CD4-positive, alpha-beta T cell treated with Interleukin-2 at 100 ng/mL for 4 hours (primary cell): ENCODE measurements around the gene TIGD3.
A peak's percentile ranks its signal among the peaks of the same experiment; 100 is the strongest.
"Not testable (repeated sequence)": the region's sequence is repeated elsewhere in the genome, so short reads cannot be mapped to it uniquely, and the experiment has no call there.

Source experiments
- DNase-seq: peaks from one replicate; pipeline ENCODE4 v3.0.0-alpha.2; 2020; ENCODE audit warnings: low spot score

TIGD3 gene

GRCh38 chr11:65325435-65325834 lies 29.1 kb upstream of the TIGD3 start:
- DNase-seq = no peak

DNA sequence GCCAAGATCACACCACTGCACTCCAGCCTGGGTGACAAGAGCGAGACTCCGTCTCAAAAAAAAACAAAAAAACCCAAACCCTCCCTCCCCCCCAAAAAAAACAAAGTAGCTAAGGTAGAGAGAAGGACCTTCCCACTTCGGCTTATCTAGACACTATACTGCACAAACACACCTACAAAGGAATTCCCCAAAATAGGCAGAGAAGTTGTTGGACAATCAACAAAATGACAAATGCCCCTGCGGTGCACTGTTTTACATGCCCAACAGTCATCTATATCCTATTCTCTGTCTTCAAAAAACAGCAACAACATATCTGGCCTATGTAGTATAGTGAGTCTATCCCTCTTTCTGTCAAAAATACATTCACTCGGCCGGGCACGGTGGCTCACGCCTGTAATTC lies 27.5 kb upstream of the TIGD3 start:
- DNase-seq = no peak

- no peak for DNase-seq
Observed at GRCh38 chr11:65329478-65329877, 25.1 kb upstream of the TIGD3 start.

GRCh38 chr11:65329944-65330403 lies 24.6 kb upstream of the TIGD3 start:
- DNase-seq = peak; percentile 86

GRCh38 chr11:65330544-65330943 lies 24.0 kb upstream of the TIGD3 start:
- DNase-seq = no peak

DNA sequence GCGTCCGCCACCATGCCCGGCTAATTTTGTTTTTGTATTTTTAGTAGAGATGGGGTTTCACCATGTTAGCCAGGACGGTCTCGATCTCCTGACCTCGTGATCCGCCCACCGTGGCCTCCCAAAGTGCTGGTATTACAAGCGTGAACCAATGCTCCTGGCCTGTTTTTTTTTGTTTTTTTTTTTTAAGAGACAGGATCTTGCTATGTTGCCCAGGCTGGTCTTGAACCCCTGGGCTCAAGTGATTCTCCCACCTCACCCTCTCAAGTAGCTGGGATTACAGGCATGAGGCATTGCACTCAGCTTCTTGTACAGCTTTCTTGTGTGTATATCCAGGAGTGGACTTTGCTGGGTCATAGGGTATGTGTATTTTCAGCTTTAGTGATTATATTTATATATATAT lies 22.0 kb upstream of the TIGD3 start:
- not testable (repeated sequence) for DNase-seq

GRCh38 chr11:65334696-65335295 lies 19.8 kb upstream of the TIGD3 start:
- no peak for DNase-seq

DNA sequence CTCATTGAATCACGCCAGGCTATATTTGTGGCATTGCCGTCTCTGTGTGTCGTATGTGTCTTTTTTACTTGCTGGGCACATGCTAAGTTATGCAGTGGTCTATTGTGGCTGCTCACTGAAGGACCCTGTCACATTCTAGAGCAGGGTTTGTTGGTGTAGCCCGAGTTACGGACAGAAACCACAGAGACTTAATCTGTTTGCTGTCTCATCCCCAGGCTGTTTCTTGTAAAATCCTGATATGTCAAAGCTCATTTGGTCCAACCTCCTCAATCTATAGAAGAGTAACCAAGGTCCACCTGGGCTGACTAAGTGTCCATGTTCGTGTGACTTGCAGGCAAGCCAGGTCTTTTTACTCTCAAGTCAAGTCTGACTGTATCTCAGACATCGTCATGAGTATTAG lies 15.9 kb upstream of the TIGD3 start:
- DNase-seq = no peak

DNA sequence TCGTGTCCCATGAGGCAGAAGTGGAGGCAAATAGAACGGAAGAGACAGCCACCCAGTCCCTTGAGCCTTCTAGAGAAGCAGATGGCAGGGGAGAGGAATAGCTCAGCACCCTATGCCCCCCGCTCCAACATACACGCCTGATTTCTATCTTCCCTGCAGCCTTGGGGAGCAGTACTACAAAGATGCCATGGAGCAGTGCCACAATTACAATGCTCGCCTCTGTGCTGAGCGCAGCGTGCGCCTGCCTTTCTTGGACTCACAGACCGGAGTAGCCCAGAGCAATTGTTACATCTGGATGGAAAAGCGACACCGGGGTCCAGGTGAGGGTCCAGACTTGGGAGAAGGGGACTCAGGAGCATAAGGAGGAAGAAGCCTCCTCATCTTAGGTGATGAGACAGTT lies 14.3 kb upstream of the TIGD3 start:
- DNase-seq = no peak

DNA sequence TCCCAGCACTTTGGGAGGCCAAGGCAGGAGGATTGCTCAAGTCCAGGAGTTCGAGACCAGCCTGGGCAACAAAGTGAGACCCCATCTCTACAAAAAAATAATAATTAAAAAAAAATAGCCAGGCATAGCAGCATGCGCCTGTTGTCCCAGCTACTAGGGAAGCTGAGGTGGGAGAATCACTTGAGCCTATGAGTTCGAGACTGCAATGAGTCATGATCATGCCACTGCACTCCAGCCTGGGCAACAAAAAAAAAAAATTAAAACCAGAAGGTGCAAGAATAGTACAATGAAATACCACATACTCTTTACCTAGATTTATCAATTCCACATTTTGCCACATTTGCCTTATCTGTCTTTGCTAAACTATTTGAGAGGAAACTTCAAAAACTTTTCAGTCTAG lies 12.7 kb upstream of the TIGD3 start:
- no peak for DNase-seq

- DNase-seq = no peak
Observed at GRCh38 chr11:65351511-65351910, 3.0 kb upstream of the TIGD3 start.

DNA sequence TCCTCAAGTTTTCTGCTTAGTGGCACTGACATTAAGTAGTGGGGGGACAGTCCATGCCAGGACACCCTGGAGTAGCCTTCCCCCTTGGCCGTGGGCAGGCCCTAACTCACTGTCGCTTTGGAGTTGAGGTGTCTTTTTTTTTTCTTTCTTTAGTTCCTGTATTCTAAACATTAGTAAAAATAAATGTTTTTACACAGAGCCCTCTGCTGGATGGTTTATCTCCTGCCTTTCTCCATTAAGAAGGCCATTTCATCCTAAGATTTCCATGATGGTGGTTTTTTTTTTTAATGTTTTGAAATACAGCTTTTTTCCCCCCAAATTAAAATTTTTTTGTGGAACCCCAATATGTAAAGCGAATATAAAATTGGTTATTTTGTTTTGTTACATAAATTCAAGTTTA lies 1.8 kb upstream of the TIGD3 start:
- no peak for DNase-seq

GRCh38 chr11:65353376-65353775 lies 1.2 kb upstream of the TIGD3 start:
- no peak for DNase-seq

DNA sequence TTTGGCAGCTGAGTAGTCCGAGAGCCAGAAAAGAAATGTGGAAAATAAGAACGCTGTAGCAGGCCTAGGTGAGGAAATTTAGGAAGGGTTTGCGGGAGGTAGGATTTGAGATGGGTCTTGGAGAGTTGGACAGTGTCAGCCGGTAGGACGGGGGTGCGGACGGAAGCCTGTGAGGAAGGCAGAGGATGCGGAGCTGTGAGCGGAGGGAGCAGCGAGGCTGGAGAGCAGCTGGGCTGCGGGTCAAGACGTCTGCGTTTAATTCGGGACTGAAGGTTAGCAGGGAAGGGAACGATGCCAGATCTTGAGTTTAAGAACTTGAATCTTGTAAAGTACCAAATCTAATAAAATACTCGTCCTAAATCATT lies 669 bp upstream of the TIGD3 start:
- DNase-seq = no peak

GRCh38 chr11:65355013-65355775 lies 643 bp downstream of the TIGD3 start:
- peak; percentile 40 for DNase-seq

DNA sequence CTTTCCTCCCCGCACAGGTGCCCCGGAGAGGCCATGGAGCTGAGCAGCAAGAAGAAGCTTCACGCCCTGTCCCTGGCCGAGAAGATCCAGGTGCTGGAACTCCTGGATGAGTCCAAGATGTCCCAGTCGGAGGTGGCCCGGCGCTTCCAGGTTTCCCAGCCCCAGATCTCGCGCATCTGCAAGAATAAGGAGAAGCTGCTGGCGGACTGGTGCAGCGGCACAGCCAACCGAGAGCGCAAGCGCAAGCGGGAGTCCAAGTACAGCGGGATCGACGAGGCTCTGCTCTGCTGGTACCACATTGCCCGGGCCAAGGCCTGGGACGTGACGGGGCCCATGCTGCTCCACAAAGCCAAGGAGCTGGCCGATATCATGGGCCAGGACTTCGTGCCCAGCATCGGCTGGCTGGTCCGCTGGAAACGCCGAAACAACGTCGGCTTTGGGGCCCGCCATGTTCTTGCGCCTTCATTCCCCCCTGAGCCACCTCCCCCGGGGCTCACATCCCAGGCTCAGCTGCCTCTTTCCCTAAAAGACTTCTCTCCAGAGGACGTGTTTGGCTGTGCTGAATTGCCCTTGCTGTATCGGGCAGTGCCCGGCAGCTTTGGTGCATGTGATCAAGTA lies 1.3 kb downstream of the TIGD3 start:
- DNase-seq = no peak

DNA sequence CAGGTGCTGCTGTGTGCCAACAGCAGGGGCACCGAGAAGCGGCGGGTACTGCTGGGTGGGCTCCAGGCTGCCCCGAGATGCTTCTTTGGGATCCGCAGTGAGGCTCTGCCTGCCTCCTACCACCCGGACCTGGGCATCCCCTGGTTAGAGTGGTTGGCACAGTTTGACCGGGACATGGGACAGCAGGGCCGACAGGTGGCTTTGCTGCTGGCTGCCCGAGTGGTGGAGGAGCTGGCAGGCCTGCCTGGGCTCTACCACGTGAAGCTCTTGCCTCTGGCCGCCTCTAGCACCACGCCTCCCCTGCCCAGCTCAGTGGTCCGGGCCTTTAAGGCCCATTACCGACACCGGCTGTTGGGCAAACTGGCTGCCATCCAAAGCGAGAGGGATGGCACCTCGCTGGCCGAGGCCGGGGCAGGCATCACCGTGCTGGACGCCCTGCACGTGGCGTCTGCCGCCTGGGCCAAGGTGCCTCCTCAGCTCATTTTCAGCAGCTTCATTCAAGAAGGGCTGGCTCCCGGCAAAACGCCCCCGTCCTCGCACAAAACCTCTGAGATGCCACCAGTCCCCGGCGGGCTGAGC lies 1.9 kb downstream of the TIGD3 start:
- no peak for DNase-seq

- no peak for DNase-seq
Observed at GRCh38 chr11:65357856-65358356, 3.4 kb downstream of the TIGD3 start.

DNA sequence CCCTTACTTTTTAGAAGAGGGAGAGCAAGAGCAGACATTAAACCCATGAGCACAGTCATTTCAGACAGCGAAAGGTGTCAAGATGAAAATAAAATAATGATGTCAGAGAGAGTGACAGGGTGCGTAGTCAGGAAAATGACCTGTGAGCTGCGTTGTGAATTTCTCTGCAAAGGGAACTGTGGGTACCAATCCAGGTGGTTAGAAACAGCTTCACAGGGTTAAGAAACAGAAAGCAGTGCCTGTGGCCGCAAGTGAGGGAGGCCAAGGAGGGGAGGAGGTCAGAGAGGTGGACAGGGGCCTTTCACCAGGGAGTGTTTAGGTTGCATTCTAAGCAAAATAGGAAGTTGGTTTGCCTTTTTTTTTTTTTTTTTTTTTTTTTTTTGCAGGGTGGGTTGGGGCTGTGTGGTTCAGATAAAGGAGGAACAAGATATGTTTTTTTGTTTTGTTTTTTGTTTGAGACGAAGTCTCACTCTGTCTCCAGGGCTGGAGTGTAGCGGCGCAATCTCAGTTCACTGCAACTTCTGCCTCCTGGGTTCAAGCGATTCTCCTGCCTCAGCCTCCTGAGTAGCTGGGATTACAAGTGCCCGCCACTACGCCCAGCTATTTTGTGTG lies 7.9 kb downstream of the TIGD3 start:
- DNase-seq = no peak

GRCh38 chr11:65362966-65363365 lies 8.4 kb downstream of the TIGD3 start:
- no peak for DNase-seq

DNA sequence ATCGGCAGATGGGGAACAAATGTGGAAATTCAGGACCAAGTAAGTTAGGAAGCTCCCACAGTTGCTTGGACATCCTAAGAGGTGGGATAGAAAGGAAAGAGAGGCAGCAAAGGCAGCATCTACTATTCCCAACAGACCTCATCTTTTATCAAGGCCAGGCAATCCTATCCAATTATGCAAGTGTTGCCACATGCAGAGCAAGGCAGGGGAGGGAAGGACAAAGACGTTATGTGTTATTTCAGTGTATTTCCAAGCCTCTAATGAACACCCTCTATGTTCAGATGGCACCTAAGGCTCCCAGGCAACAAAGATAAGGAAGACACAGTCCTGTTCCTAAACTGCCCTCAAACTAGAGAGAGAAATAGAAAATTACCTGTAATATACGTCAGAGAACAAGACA lies 9.2 kb downstream of the TIGD3 start:
- DNase-seq = no peak

DNA sequence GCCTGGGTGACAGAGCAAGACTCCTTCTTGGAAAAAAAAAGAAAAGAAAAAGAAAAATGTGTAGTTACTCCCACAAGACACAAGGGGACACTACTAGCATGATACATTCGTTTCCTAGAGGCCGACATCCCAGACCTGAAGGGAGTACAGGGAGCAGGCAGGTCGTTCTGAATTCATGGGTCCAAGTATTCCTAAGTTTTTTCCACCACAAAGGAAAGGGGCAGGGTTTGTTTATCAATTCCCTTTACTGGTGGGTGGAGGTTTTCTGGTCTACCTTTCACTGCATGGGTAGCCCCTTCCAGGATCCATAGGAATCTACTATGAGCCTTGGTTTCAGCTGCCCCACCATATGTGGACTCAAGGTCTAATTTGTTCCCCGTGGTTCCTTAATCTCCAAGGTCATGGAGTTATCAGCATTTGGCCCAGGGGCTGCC lies 11.8 kb downstream of the TIGD3 start:
- peak; percentile 69 for DNase-seq
